HG03095 (cell line): Measurements from ENCODE around the gene MRPL24.
A peak's percentile ranks its signal among the peaks of the same experiment; 100 is the strongest.

Experiments used
- ATAC-seq: cut with Tn5 transposase; IDR thresholded peaks from one replicate; pipeline ENCODE4 v1.9.1; 2021; ENCODE audit warnings: moderate library complexity; ENCODE audit not compliant: unreplicated experiment

The MRPL24 gene

DNA sequence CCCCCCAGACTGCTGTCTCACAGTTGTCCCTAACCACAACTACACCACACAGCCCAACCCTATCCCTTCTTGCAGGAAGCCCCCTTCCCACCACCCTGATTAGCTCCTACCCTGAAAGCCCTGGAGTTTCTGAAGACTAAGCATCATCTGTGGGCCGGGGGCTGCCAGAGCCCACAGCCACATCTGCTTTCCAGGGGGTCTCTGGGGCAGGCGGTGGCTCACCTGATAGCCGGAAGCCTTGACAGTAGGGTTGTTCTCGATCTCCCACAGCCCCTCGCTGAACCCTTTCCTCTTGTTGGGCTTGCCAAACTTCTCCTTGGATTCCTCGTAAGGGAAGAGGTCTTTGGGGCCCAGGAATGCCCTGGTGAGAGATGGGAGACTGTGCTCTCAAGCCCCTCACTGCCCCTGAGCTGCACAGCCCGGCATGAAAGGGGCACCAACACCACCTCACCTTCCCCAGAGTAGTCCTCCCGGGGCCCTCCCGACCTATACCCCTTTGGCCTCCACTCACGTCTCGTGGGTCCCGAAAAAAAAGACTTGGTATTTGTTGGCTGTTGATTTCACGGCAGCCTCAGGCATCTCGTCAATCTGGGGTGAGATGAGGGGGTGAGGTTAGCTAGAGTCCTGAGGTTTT lies 4.0 kb upstream of the MRPL24 start:
- ATAC-seq = no peak

DNA sequence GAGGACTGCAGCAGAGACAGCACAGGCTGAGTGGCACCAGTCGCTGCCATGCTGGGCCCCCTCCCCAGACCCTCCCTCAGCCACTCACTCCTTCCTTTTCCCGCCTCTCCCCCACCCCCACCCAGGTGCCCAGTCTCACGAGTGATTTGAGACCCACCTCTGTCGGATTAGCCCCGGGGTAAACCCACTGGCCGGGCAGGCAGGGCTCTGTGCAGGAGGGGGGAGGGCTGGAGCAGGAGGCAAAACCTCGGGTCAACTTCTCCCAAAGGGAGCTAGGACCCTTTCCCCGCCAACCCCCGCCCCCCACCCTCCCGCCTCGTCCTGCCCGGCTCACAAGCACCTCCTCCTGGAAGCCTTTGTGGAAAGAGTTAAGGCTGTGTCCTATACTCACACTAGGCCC lies 3.5 kb upstream of the MRPL24 start:
- no peak for ATAC-seq

DNA sequence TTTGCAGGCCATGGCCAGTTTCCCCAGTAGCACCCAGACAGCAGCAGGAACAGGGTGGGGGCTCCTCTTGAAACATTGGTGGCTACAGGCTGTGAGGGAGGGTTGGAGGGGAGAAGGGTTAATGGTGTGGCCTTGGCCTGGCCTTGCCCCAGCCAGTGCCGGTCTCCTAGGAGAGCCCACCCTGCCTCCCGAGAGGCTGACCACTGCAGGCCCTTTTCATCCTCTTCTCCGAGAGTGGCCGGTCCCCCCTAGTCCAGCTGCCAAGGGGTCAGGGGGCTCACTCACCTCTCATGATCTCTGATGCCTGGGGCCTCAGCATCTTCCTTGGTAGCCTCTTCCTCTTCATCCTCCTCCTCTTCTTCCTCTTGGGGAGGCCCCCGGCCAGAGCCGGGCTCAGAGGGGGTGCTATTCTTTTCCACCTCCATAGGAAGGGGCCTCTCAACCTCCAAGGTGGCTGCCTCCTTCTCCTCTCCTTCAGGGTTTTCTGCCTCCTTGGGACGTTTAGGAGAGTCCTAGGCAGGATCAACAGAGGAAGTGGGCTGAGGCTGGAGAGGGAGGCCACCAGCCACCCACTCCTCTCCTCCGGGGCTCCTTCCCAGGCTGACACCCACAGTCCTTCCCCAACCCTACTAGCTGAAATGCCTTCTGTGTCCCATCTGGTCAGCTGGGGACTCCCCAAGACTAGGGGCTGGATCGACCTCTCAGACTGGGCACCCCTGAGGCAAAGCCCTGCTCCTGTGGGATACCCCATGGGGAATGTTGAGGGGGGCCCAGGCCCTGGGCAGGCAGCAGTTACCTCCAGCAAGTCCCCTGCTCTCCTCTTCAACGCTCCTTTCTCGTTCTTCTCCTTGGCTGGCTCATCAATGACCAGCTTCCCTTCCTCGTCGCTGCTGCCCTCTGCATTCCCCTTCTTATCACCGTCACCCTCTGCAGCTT lies 2.7 kb upstream of the MRPL24 start:
- ATAC-seq = no peak

DNA sequence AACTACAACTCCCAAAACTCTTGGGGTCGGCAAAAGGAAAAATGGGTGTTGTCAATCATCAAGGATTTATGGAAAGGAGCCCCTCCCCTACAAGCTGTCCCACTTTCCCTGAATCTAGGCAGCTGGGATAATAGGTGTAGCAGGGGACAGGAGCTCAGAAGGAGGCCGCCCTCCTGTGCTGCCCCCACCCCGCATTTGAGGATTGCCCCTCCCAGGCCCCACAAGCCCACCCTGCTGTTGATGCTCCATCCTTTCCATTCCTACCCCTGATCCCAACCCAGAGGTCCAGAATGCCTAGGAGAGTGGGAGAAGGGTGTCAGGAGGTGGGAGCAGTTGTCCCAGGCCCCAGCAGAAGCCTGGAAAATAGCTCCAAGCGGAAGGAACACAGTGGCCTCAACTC lies 1.9 kb upstream of the MRPL24 start:
- ATAC-seq = no peak

DNA sequence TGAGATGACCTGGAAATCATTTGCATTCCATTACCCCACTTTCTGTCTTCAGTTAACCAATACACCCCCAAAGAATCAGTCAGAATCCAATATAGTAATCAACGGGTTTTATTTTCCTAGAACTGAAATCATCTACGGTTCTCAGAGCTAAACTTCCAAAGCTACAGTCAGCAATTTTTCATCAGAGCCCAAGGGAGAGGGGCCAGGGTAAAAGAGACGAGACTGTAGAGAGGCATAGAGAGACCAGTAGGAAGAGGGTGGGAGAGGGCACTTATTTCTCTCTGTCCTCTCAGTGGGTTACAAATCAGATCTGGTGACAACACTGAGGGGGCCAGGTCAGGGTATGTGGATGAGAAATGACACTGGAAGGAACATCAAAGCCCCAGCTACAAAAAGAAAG lies 1.1 kb upstream of the MRPL24 start:
- ATAC-seq = no peak

DNA sequence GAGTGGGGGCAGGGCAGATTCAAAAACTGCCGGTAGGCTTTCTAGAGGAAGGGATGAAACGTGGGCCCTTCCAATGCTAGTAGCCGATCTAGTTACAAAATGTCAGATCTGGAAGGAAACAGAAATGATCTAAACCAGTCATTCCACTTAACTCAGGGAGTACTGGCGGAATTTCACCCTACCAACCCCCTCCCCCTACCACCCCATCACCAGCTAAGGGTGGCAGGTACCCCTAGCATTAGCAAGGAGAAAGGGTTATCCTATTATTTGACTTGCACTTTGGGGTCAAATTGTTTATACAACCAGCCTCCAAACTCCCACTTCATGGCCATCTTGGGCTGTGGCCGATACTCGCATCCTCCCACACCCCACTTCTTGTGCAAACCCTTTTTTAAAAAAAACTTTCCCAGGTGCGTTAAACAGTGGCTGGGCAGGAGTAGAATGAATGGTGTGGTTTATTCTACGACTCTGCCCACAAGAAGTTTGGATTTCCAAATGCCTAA lies 644 bp upstream of the MRPL24 start:
- ATAC-seq = no peak

DNA sequence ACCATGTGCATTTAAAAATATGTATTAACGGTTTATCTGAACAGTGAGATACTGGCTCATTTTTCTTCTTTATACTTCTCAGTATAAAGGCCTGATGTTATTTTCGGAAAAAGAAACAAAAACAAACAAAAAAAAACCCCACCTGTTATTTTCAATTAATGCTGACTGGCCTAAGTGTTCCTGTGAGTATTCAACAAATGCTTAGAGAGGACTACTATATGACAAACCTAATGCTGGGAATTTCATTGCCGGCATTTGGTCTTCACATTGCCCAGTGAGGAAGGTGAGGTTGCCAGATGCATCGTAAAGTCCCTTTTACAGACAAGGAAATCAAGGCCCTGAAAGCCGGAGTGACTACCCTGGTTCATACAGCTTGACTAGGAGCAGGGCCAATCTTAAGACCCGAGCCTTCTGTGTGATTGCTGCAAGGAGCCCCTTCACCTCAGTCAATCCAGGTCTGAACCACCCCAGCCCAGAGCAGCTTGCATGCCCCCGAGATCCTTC lies 599 bp downstream of the MRPL24 start:
- ATAC-seq = peak; percentile 6

DNA sequence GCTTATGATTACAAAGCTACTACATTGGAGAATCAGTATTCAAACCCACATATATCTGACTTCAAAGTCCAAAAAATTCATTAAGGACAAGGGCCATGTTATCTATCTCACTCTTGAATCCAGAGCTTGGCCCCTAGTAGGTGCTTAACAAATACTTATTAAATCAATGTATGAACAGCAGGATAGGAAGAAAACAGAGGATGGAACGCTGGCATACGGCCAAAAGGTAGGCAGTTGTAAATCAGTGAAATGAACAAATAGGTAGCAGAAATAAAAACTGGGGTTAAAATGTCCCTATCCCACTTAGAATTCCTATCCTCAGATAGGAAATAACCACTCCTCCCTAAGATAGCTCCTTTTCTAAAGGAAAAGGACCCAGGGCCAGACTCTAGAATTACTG lies 2.0 kb downstream of the MRPL24 start:
- ATAC-seq = no peak

DNA sequence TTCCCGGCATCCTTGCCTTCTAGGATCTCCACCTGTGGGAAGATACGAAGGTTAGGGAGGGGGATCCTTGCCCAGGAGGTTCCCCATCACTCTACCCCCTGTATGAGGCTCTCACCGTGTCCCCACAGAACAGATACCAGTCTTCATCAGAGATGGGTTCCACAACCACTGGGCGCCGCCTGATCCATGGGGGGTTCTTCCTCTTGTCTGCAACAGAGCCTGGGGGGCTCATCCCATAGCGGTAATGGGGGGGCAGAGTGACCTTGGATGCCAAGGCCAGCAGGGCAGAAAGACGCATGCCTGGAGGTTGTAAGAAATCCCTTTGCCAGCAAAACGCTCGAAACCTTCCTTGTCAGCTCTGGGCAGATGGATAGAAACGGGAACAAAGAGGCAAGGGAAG lies 2.5 kb downstream of the MRPL24 start:
- no peak for ATAC-seq

DNA sequence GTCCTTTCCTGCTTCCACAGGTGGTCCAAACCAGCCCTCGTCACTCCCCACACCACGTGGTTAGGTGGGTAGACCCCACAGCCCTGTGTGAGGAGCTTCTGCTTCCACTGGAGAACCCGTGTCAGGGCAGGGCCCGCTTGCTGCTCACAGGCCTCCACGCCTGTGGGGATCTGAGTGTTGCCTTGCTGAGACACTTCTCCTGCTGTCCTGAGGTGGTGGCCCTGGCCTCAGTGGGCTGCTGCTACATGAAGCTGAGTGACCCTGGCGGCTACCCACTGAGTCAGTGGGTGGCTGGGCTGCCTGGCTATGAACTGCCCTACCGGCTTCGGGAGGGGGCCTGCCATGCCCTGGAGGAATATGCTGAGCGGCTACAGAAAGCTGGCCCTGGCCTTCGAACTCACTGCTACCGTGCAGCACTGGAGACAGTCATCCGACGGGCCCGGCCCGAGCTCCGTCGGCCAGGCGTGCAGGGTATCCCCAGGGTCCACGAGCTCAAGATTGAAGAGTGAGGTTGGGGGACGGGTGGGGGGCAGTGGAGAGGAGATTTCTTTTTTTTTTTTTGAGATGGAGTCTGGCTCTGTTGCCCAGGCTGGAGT lies 6.8 kb downstream of the MRPL24 start:
- ATAC-seq = no peak

DNA sequence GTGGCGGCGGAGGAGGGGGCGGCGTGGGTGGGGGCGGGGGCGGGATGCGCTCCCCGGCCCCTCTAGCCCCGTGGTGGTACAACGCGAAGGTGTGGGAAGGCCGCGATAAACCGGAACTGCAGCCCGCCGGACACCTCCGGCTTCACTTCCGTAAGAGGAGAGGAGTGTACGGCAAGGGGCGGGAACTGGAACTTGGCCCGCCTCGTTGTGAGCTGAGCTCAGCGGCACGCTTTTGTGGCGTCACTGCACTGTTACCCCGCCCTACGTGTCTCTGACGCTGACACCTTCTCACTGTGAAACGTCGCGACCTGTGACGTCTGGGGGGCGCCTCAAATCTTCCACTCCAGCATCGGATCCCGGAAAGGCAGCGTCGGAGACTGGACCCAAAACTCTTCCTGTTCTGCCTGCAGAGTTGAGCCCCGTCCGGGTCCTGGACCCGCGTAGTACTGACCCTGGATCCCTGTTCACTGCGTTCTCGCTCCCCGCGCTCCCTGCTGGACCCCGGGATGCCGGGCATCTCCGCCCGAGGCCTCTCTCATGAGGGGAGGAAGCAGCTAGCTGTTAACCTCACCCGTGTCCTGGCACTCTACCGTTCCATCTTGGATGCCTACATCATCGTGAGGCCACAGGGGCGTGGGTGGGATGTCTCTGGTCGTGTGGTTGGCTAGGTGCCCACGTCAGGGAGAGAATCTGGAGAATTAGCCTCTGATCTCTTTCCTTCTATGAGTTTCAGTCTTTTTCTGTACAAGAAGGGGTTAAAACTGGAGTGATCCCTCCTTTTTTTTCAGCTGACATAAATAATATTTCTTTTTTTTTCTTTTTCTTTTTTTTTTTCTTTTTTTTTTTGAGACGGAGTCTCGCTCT lies 12.1 kb downstream of the MRPL24 start, which contains the start of gene ISG20L2:
ISG20L2 (minus strand) TSS at position 168 of the 864 bp plus-strand sequence. CDS start 1,114 bp downstream, outside the sequence.
- ATAC-seq = peak; percentile 78

DNA sequence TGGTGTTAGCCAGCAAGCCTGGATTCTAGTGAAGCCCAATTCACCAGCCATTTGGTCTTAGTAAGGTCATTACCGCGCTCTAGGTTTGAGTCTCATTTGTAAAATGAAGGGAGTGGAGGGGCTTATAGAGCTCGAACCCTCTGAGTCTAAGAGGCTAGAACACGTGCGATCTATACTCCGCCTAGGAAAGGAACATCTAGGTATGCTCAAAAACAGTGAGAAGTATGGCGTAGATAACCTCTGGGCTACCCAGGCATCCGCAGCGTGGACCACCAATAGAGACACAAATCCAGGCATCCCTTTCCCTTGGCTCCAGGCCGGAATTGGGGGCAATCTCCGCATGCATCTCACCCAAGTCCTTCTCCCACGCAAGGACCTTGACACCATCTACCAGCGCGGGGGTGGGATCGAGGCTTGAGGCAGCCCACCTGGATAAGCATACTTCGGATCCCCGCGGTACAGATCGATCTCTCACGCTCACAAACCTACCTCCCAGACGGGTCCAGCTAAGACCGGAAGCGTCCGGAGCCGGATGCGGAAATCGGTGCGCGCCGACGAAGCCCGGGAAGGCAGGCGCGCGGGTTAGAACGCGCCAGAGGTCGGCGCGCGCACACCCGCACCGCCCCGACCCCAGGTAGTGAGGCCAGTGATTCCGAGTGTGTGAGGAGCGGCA lies 12.8 kb downstream of the MRPL24 start, which contains the start of gene METTL25B:
METTL25B (plus strand) TSS at position 544 of the 673 bp plus-strand sequence. CDS start 636 bp downstream, outside the sequence.
- peak; percentile 47 for ATAC-seq

DNA sequence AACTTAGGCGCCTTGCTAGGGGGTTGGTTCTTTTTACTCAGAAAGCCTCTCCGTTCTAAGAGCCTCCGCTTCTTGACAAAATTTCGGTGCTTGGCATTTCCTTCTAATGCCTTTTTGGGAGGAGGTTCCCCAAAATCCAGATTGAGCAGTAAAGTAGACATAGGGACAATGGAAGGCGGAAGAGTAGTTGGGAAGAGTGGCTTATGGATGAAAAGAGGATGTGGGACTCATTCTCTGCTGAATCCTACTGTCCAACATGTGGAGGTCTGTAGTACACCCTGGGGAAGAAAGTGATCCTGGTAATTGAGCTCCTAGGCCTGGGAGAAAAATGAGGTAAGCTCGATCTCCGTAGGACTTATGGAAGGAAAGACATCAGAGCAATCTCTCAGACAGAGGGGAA lies 13.4 kb downstream of the MRPL24 start:
- no peak for ATAC-seq

DNA sequence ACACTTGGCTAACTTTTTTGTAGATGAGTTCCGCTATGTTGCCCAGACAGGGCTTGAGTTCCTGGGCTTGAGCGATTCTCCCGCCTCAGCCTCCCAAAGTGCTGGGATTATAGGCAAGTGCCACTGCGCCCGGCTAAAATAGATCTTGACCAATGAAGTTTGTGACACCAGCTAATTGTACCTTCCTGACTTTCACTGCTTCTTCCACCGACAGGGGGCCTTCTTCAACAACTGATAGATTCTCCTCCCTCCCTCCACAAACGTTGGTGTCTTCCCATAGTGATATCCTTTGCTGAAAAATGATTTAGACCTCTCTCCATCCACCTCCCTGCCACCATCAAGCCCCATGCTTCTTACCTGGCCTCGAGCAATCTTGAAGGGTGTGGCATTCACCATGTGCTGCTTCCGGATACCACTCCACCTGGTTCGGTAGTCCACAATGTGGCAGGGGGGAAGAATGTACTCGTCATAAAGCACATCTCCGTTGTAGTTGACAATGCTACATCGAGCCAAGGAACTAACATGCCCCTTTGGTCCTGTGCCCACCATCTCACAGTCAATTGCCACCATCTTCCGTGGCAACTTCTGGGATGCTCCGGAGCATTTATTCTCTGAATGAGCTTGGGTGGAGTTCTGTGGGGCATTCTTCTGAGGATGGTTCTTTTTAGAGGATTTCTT lies 14.2 kb downstream of the MRPL24 start:
- ATAC-seq = no peak

DNA sequence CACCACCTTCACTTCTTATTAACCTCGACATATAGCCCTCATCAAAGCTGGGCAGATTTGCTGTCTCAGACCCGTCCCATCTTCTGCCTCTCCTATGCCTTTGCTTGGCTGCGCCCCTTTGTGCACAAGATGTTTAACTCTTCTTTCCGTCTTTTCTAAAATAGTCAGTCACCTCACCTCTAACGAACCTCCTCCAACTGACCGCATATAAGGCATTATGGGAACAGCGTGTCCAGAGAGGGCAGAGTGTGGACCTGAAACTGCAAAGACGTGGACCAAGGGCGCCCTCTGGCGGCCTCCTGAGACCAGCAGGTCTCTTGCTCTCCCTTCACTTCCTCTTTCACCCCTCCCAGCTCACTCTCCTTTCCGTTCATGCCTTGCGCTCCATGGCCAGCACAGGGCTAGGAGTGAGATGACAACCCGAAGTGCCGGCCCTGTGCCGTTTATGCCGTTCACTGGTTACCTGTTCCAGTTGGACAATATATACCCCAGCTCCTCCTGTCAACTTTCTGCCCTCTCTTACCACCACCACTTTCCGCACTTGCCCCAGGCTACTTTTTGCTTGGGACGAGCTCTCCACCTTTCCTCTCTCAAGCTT lies 15.1 kb downstream of the MRPL24 start:
- peak; percentile 35 for ATAC-seq

DNA sequence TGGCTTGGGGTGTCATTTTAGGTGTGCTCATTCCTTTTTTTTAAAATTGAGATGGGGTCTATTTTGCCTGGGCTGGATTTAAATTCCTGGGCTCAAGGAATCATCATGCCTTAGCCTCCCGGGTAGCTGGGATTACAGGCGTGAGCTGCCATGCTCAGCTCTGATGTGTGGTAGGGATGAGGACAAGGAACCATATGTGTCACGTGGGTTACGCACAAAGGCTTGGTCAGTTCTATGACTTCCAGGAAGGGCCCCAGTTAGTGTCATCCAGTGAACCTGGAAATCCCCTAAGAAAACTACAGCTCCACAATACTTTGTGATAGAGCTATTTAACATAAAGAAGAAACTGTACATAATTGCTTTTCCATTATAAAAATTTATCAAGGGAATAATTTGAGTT lies 19.4 kb downstream of the MRPL24 start:
- ATAC-seq = no peak

DNA sequence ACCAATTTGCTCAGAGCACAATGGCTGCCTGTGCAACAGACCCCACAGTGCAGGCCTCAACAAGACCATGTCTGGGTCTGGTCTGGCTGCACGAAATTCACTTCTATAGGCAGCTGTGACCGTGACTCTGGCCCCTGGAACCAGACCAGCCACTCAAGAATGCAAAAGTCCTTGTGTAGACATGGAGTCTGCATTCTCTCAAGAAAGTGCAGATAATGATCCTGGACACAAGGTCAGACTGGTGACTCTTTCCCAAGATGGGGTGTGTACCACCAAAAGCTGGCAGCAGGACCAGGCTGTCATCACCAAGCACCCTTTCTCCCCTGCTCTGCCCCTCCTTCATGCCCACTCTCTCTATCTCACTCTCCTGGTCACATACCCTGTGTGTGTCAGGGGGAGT lies 19.8 kb downstream of the MRPL24 start:
- ATAC-seq = no peak

DNA sequence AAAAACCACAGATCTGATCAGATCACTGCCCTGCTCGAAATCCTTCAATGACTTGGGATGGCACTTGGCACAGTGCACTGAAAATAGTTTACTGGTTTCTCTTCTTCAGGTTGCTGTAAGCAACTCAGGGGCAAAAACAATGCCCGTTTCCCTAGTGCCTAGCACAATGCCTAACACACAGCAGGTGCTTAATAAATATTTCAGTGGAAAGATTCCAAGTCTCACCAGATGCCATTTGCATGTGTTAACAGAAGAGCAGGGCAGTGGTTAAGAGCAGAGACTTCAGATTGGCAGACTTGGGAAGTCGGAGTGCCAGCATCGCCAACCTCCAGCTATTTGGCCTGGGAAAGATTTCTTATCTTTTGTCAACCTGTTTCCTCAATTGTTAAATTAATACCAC lies 23.5 kb downstream of the MRPL24 start:
- no peak for ATAC-seq

DNA sequence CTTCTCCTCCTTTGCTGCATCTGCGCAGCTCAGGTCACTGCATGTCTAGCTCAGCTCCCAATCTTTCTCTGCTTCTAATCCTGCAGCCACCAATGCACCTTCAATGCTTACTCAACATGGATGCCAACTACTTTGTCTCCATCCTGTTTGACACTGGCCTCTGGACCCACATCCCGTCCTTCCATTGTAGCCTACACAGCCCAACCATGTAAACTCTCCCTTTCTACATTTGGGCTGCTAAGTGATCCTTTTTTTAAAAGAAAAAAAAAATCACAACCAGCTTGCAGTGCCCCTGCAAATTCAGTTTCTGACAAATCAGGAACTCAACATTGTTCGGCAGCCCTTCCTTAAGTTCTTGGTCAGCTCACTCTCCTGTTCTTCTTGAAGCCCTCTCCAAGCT lies 26.1 kb downstream of the MRPL24 start:
- ATAC-seq = no peak
